OCI-LY1 (cell line): Measurements from ENCODE around the gene IGF2BP2.
"Not testable (repeated sequence)": the region's sequence is repeated elsewhere in the genome, so short reads cannot be mapped to it uniquely, and the experiment has no call there.

ENCODE experiments used
- H2AFZ ChIP-seq: fragments of 200-600 bp; sonication (generic), shearing (Covaris generic); 2 replicates; pipeline ENCODE4 v1.6.0; 2014; ENCODE audit warnings: antibody characterized with exemption, mild to moderate bottlenecking, low read length
- H3F3A ChIP-seq: fragments of 200-600 bp; sonication (generic), shearing (Covaris generic); 2 replicates; pipeline ENCODE4 v1.6.0; 2014; ENCODE audit warnings: mild to moderate bottlenecking, antibody characterized with exemption, low read length, moderate library complexity; ENCODE audit not compliant: insufficient read depth
- H3K27ac ChIP-seq: fragments of 200-600 bp; sonication (generic); 2 replicates; pipeline ENCODE4 v1.5.1; 2014; ENCODE audit warnings: low read length, mixed run types, mild to moderate bottlenecking, low read depth; ENCODE audit not compliant: poor library complexity, severe bottlenecking
- H3K27me3 ChIP-seq: fragments of 200-600 bp; sonication (generic); 2 replicates; pipeline ENCODE4 v1.6.0; 2014; ENCODE audit warnings: antibody characterized with exemption, mild to moderate bottlenecking, low read length, moderate library complexity; ENCODE audit not compliant: insufficient read depth
- H3K36me3 ChIP-seq: fragments of 200-600 bp; sonication (generic); 2 replicates; pipeline ENCODE4 v1.6.1; 2014; ENCODE audit warnings: mild to moderate bottlenecking, antibody characterized with exemption, low read length, moderate library complexity, mixed read lengths; ENCODE audit not compliant: insufficient read depth
- H3K4me1 ChIP-seq: fragments of 200-600 bp; sonication (generic); 2 replicates; pipeline ENCODE4 v1.5.1; 2014; ENCODE audit warnings: mild to moderate bottlenecking, low read length, moderate library complexity; ENCODE audit not compliant: insufficient read depth, severe bottlenecking
- H3K4me2 ChIP-seq: fragments of 200-600 bp; sonication (generic), shearing (Covaris generic); 2 replicates; pipeline ENCODE4 v1.6.1; 2014; ENCODE audit warnings: low read length
- H3K4me3 ChIP-seq: fragments of 200-600 bp; sonication (generic); 2 replicates; pipeline ENCODE4 v1.5.1; 2014; ENCODE audit warnings: low read length, low read depth, mild to moderate bottlenecking, mixed read lengths; ENCODE audit not compliant: poor library complexity, severe bottlenecking
- H3K79me2 ChIP-seq: fragments of 200-600 bp; shearing (Covaris generic); 2 replicates; pipeline ENCODE4 v1.6.1; 2016; ENCODE audit warnings: mixed run types, low read length, mixed read lengths; ENCODE audit not compliant: insufficient read depth
- H3K9ac ChIP-seq: fragments of 200-600 bp; sonication (generic), shearing (Covaris generic); 2 replicates; pipeline ENCODE4 v1.6.1; 2014; ENCODE audit warnings: mild to moderate bottlenecking, low read length, mixed read lengths
- H3K9me2 ChIP-seq: fragments of 200-600 bp; sonication (generic), shearing (Covaris generic); 2 replicates; pipeline ENCODE4 v1.6.1; 2014; ENCODE audit warnings: low read depth, mild to moderate bottlenecking, low read length, mixed read lengths
- H3K9me3 ChIP-seq: fragments of 200-600 bp; shearing (Covaris generic); 2 replicates; pipeline ENCODE4 v1.6.1; 2014; ENCODE audit warnings: low read length, mixed read lengths
- H4K20me1 ChIP-seq: fragments of 200-600 bp; sonication (generic), shearing (Covaris generic); 2 replicates; pipeline ENCODE4 v1.6.0; 2016; ENCODE audit warnings: mild to moderate bottlenecking, low read length; ENCODE audit not compliant: insufficient read depth
- EZH2 ChIP-seq: fragments of 200-600 bp; sonication (generic), shearing (Covaris generic); IDR thresholded peaks from 2 replicates; pipeline ENCODE4 v1.8.0; 2017; ENCODE audit warnings: borderline replicate concordance, mixed run types, mild to moderate bottlenecking, antibody characterized with exemption, low read length, moderate library complexity, mixed read lengths
- TF ChIP-seq, protein P1 (sequence below): fragments of 200-600 bp; sonication (generic), shearing (Covaris generic); IDR thresholded peaks from 2 replicates; pipeline ENCODE4 v1.5.1; 2017; ENCODE audit warnings: mild to moderate bottlenecking, antibody characterized with exemption, low read length, moderate library complexity, mixed read lengths

The IGF2BP2 gene

DNA sequence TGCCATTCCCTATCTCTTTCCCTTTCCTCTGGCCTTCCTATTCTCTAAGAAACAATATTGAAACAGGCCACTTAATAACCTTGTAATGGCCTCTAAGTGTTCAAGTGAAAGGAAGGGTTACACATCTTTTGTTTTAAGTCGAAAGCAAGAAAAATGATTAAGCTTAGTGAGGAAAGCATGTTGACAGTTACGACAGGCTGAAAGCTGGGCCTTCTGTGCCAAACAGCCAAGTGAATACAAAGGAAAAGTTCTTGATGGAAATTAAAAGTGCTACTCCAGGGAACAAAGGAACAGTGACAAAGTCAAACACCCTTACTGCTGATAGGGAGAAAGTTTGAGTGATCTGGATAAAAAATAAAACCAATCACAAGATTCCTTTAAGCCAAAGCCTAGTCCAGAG is 184.5 kb downstream of the IGF2BP2 start:
- H3K9me3 ChIP-seq = no peaks in the 10 kb centered on the region

DNA sequence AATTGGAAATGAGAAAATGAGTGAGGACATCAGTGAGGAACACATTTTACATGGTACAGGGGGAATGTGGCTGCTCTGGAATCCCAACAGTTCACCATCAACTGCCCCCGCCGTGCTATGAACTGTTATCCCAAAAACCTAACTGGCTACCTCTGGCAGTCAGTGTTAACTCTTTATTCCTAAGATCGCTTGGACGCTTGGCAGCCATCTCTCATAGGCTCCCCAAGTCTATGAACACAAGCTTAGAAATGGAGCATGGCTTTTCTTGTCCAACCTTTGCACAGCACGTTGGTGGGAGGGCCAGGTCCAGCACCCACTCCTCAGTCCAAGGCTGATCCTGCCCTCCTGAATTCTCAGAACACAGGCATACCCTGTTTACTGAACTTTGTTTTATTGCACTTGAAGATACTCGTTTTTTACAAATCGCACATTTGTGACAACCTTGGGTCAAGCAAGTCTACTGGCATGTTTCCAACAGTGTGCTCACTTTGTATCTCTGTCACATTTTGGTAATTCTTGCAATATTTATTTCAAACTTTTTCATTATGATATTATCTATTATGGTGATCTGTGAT is 185.1 kb downstream of the IGF2BP2 start:
- no peaks in the 10 kb centered on the region for H3K9me3 ChIP-seq

More for the DNA sequence above, 184.5 kb downstream of the IGF2BP2 start:
- Histone ChIP-seq H3K79me2 (no peaks in the 10 kb centered on the region), H3K27ac (no peak overlapping the region), H3F3A (no peaks in the 10 kb centered on the region), H3K36me3 (no peaks in the 10 kb centered on the region), H3K9ac (no peak overlapping the region), H3K27me3 (no peaks in the 10 kb centered on the region), H3K4me1 (no peaks in the 10 kb centered on the region), H3K4me3 (no peak overlapping the region), H4K20me1 (no peaks in the 10 kb centered on the region), H2AFZ (no peak overlapping the region), H3K9me2 (no peaks in the 10 kb centered on the region), H3K4me2 (no peak overlapping the region)
- TF ChIP-seq EZH2 = no peak
- TF ChIP-seq, protein P1, sequence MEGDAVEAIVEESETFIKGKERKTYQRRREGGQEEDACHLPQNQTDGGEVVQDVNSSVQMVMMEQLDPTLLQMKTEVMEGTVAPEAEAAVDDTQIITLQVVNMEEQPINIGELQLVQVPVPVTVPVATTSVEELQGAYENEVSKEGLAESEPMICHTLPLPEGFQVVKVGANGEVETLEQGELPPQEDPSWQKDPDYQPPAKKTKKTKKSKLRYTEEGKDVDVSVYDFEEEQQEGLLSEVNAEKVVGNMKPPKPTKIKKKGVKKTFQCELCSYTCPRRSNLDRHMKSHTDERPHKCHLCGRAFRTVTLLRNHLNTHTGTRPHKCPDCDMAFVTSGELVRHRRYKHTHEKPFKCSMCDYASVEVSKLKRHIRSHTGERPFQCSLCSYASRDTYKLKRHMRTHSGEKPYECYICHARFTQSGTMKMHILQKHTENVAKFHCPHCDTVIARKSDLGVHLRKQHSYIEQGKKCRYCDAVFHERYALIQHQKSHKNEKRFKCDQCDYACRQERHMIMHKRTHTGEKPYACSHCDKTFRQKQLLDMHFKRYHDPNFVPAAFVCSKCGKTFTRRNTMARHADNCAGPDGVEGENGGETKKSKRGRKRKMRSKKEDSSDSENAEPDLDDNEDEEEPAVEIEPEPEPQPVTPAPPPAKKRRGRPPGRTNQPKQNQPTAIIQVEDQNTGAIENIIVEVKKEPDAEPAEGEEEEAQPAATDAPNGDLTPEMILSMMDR = no peak

GRCh38 chr3:185638651-185639050 is 186.2 kb downstream of the IGF2BP2 start:
- not testable (repeated sequence) for H3K9me3 ChIP-seq, H3K9me2 ChIP-seq, H3K4me2 ChIP-seq, H3K9ac ChIP-seq, H3K36me3 ChIP-seq, H3K4me3 ChIP-seq, H4K20me1 ChIP-seq, H3K27ac ChIP-seq, H3F3A ChIP-seq, H2AFZ ChIP-seq, H3K79me2 ChIP-seq, H3K4me1 ChIP-seq, H3K27me3 ChIP-seq

More for the DNA sequence above, 185.1 kb downstream of the IGF2BP2 start:
- H4K20me1 ChIP-seq = no peaks in the 10 kb centered on the region
- TF ChIP-seq, protein P1 = no peak
- TF ChIP-seq EZH2 = no peak
- no peaks in the 10 kb centered on the region for H3F3A ChIP-seq
- H3K27me3 ChIP-seq = no peaks in the 10 kb centered on the region
- no peak overlapping the region for H3K9ac ChIP-seq
- H3K79me2 ChIP-seq = no peaks in the 10 kb centered on the region
- H3K4me1 ChIP-seq = no peaks in the 10 kb centered on the region
- H3K4me2 ChIP-seq = no peak overlapping the region
- no peak overlapping the region for H3K27ac ChIP-seq
- no peak overlapping the region for H3K4me3 ChIP-seq
- no peaks in the 10 kb centered on the region for H3K9me2 ChIP-seq
- H2AFZ ChIP-seq = no peak overlapping the region
- no peaks in the 10 kb centered on the region for H3K36me3 ChIP-seq

DNA sequence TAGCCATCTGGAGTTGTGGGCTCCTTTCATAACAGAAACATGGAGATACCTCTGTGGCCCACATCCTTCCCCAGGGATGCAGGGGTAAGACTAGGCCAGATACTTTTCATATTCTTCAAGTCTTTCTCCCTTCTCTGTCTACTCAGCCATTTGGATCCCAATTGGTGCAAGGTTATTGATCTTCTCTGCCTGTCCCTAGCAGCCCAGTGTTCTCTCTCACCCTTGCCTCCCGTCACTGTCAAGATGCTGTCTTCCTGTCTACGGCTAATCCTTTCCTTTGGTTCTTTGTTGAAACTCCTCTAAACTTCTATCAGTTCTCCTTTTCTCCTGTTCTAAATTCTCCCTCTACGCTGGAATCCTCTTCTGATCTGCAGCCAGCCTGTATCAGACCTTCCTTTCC is 187.5 kb downstream of the IGF2BP2 start:
- H3K4me1 ChIP-seq = no peaks in the 10 kb centered on the region
- H3K27ac ChIP-seq = no peak overlapping the region
- no peaks in the 10 kb centered on the region for H3K9me2 ChIP-seq
- H3K79me2 ChIP-seq = no peaks in the 10 kb centered on the region
- H3F3A ChIP-seq = no peaks in the 10 kb centered on the region
- H3K4me2 ChIP-seq = no peak overlapping the region
- no peaks in the 10 kb centered on the region for H3K36me3 ChIP-seq
- H3K27me3 ChIP-seq = no peaks in the 10 kb centered on the region
- no peak overlapping the region for H3K9ac ChIP-seq
- TF ChIP-seq EZH2 = no peak
- TF ChIP-seq, protein P1 = no peak
- H3K4me3 ChIP-seq = no peak overlapping the region
- H3K9me3 ChIP-seq = no peaks in the 10 kb centered on the region
- H4K20me1 ChIP-seq = no peaks in the 10 kb centered on the region
- H2AFZ ChIP-seq = no peak overlapping the region
